HepG2 (cell line): ENCODE results near the gene TENM3.

ENCODE experiments used
- FOXJ3 ChIP-seq: sonication (generic); formaldehyde crosslinking; IDR thresholded peaks from 2 replicates; pipeline ENCODE4 v1.4.0; 2020; ENCODE audit warnings: missing genetic modification reagents, mild to moderate bottlenecking, borderline replicate concordance
- GABPB1 ChIP-seq: IDR thresholded peaks from 2 replicates; pipeline ENCODE4 v1.6.1; 2016; ENCODE audit warnings: mild to moderate bottlenecking, missing genetic modification reagents, moderate library complexity, missing compliant biosample characterization
- SETDB1 ChIP-seq: sonication (generic); formaldehyde crosslinking; IDR thresholded peaks from 2 replicates; pipeline ENCODE4 v1.5.1; 2020; ENCODE audit warnings: missing genetic modification reagents, mild to moderate bottlenecking, borderline replicate concordance
- SMC3 ChIP-seq: IDR thresholded peaks from 2 replicates; pipeline ENCODE4 v1.6.1; 2011; ENCODE audit warnings: low read length, improper control_type of control experiment
- TP53 ChIP-seq: sonication (generic); formaldehyde crosslinking; conservative IDR thresholded peaks from 2 replicates; pipeline ENCODE4 v1.4.0; 2020; ENCODE audit warnings: missing genetic modification reagents
- U2AF1 ChIP-seq: fragments of 200-400 bp; formaldehyde crosslinking; optimal IDR thresholded peaks from 2 replicates; pipeline ENCODE3; 2017; ENCODE audit warnings: mild to moderate bottlenecking, low read depth, low read length
- ZBTB38 ChIP-seq: sonication (generic); formaldehyde crosslinking; IDR thresholded peaks from 2 replicates; pipeline ENCODE4 v1.5.1; 2020; ENCODE audit warnings: mild to moderate bottlenecking, missing genetic modification reagents
- ZNF362 ChIP-seq: sonication (generic); formaldehyde crosslinking; IDR thresholded peaks from 2 replicates; pipeline ENCODE4 v1.4.0; 2020; ENCODE audit warnings: missing genetic modification reagents, mild to moderate bottlenecking, borderline replicate concordance
- ZNF567 ChIP-seq: sonication (generic); formaldehyde crosslinking; IDR thresholded peaks from 2 replicates; pipeline ENCODE4 v1.8.1; 2023; ENCODE audit warnings: mild to moderate bottlenecking, missing genetic modification reagents, borderline replicate concordance
- ZSCAN5A ChIP-seq: sonication (generic); formaldehyde crosslinking; IDR thresholded peaks from 2 replicates; pipeline ENCODE4 v1.8.0; 2022; ENCODE audit warnings: mild to moderate bottlenecking, missing genetic modification reagents, borderline replicate concordance
- TF ChIP-seq, protein P1 (sequence below): sonication (generic); formaldehyde crosslinking; IDR thresholded peaks from 2 replicates; pipeline ENCODE4 v1.4.0; 2020; ENCODE audit warnings: missing genetic modification reagents
- TF ChIP-seq, protein P2 (sequence below), 2 experiments: IDR thresholded peaks; 2 replicates each; pipeline ENCODE4 v1.6.1; 2011 to 2012; ENCODE audit warnings: low read length in 2 of 2, borderline replicate concordance in 1 of 2, low read depth in 1 of 2, mild to moderate bottlenecking in 1 of 2, moderate library complexity in 1 of 2

DNA sequence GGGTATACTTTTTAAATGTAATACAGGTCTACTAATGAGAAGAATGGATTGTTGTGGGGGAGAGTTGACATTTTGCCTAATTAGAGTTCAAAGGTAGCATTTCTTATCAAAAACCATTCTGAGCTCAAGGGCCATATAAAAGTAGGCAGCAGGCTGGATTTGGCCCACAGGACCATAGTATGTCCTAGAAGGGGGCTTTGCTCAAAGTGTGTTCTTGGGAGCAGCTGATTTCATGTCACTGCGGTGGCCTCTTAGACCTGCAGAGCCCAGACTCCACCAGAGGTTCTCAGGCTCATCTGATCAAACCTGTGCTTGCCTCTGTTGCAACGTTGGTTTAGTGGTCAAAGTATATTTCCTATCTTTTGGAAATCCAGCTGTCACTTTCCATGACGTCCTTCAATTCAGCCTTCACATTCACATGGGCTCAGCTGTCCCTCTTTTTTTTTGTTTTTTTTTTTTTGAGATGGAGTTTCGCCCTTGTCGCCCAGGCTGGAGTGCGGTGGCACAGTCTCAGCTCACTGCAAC lies 34.6 kb upstream of the TENM3 start:
- no peak for TF ChIP-seq ZSCAN5A (CRISPR knock-in tag)
- TF ChIP-seq, protein P1, sequence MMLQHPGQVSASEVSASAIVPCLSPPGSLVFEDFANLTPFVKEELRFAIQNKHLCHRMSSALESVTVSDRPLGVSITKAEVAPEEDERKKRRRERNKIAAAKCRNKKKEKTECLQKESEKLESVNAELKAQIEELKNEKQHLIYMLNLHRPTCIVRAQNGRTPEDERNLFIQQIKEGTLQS, result no peak
- no peak for TF ChIP-seq U2AF1
- TF ChIP-seq ZNF362 (CRISPR knock-in tag), result no peak
- no peak for TF ChIP-seq SETDB1 (CRISPR knock-in tag)
- no peak for TF ChIP-seq TP53 (CRISPR knock-in tag)
- TF ChIP-seq GABPB1, result no peak
- TF ChIP-seq ZBTB38, result no peak
- no peak for TF ChIP-seq FOXJ3 (CRISPR knock-in tag)
- no peak for TF ChIP-seq ZNF567 (CRISPR knock-in tag)
- TF ChIP-seq, protein P2, sequence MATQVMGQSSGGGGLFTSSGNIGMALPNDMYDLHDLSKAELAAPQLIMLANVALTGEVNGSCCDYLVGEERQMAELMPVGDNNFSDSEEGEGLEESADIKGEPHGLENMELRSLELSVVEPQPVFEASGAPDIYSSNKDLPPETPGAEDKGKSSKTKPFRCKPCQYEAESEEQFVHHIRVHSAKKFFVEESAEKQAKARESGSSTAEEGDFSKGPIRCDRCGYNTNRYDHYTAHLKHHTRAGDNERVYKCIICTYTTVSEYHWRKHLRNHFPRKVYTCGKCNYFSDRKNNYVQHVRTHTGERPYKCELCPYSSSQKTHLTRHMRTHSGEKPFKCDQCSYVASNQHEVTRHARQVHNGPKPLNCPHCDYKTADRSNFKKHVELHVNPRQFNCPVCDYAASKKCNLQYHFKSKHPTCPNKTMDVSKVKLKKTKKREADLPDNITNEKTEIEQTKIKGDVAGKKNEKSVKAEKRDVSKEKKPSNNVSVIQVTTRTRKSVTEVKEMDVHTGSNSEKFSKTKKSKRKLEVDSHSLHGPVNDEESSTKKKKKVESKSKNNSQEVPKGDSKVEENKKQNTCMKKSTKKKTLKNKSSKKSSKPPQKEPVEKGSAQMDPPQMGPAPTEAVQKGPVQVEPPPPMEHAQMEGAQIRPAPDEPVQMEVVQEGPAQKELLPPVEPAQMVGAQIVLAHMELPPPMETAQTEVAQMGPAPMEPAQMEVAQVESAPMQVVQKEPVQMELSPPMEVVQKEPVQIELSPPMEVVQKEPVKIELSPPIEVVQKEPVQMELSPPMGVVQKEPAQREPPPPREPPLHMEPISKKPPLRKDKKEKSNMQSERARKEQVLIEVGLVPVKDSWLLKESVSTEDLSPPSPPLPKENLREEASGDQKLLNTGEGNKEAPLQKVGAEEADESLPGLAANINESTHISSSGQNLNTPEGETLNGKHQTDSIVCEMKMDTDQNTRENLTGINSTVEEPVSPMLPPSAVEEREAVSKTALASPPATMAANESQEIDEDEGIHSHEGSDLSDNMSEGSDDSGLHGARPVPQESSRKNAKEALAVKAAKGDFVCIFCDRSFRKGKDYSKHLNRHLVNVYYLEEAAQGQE (IDR thresholded peaks at IDR 0.05; ENCODE audit: borderline replicate concordance in 1 of 2, low read depth in 1 of 2, low read length in 2 of 2), result no peak
- TF ChIP-seq SMC3, result no peak
